Left lobe of liver (tissue), 2 donors: ENCODE data around the gene TBX5. TPM values are rescaled to one million over a fixed set of nuclear protein-coding genes. Genes with fewer than 3 reads are reported as not detected.

Source experiments
- ATAC-seq: fragments of 200-7000 bp; cut with Tn5 transposase; one replicate; pipeline ENCODE4 v1.9.1; 2020; ENCODE audit warnings: mild to moderate bottlenecking, moderate library complexity
- DNase-seq: peaks from one replicate; pipeline ENCODE4 v3.0.0-alpha.2; 2020; ENCODE audit warnings: low spot score
- total RNA-seq: library from RNA; stranded (reverse); gene quantifications from one replicate; pipeline ENCODE4 v1.2.1, GENCODE V29; 2021
- donor health status: DM: no; HTN: no; CAD: no; lungs with moderate emphysema.
- donor health status: DM: no; HTN: yes; CAD: no.

The TBX5 gene
- total RNA-seq, 1 donor from 2014 or later, result not detected

GRCh38 chr12:114406984-114407841 lies 1.3 kb upstream of the TBX5 start:
- DNase-seq (no peak), ATAC-seq (no peak)

- ATAC-seq (no peak), DNase-seq (no peak)
These were observed 506 bp upstream of the TBX5 start for GRCh38 chr12:114406316-114406983.

- ATAC-seq (no peak), DNase-seq (no peak)
These were observed 922 bp downstream of the TBX5 start for GRCh38 chr12:114404926-114405518.

- ATAC-seq (no peak), DNase-seq (no peak)
These were observed 1.6 kb downstream of the TBX5 start for GRCh38 chr12:114404083-114404925.

GRCh38 chr12:114403690-114404066 lies 2.3 kb downstream of the TBX5 start:
- ATAC-seq, result no peak

GRCh38 chr12:114403011-114403689 lies 2.8 kb downstream of the TBX5 start:
- DNase-seq, result no peak

More at GRCh38 chr12:114403690-114404066, 2.3 kb downstream of the TBX5 start:
- DNase-seq, result no peak

GRCh38 chr12:114402084-114402717 lies 3.7 kb downstream of the TBX5 start:
- ATAC-seq, result no peak
- DNase-seq, result no peak

More at GRCh38 chr12:114403011-114403689, 2.8 kb downstream of the TBX5 start:
- ATAC-seq, result peak; percentile 63

- DNase-seq, result no peak
- no peak for ATAC-seq
These were observed 4.4 kb downstream of the TBX5 start for GRCh38 chr12:114401328-114402083.

- DNase-seq, result no peak
- no peak for ATAC-seq
These were observed 5.0 kb downstream of the TBX5 start for GRCh38 chr12:114400925-114401324.

- ATAC-seq (no peak), DNase-seq (no peak)
These were observed 5.6 kb downstream of the TBX5 start for GRCh38 chr12:114400361-114400811.

GRCh38 chr12:114399664-114400211 lies 6.2 kb downstream of the TBX5 start:
- no peak for ATAC-seq
- DNase-seq, result no peak

GRCh38 chr12:114397978-114398881 lies 7.7 kb downstream of the TBX5 start:
- DNase-seq, result no peak
- ATAC-seq, result no peak

GRCh38 chr12:114396869-114397719 lies 8.8 kb downstream of the TBX5 start:
- no peak for DNase-seq
- no peak for ATAC-seq

- DNase-seq, result no peak
- no peak for ATAC-seq
These were observed 9.6 kb downstream of the TBX5 start for GRCh38 chr12:114396153-114396868.

GRCh38 chr12:114395755-114396152 lies 10.2 kb downstream of the TBX5 start:
- no peak for DNase-seq

GRCh38 chr12:114395233-114395632 lies 10.7 kb downstream of the TBX5 start:
- ATAC-seq, result no peak

More at GRCh38 chr12:114395755-114396152, 10.2 kb downstream of the TBX5 start:
- ATAC-seq, result no peak

More at GRCh38 chr12:114395233-114395632, 10.7 kb downstream of the TBX5 start:
- no peak for DNase-seq
